Body of pancreas (tissue), 4 donors: ENCODE results near the gene AKAP1.

ENCODE experiments used
- POLR2A ChIP-seq, 3 donors: fragments of 450-650 bp; IDR thresholded peaks; one replicate each; pipeline ENCODE4 v1.6.1; 2016; ENCODE audit warnings: antibody characterized with exemption in 3 of 3, mild to moderate bottlenecking in 2 of 3
- TF ChIP-seq, protein P1 (sequence below), 7 experiments: fragments of 450-650 bp in 4 of 7; fragments of 200-600 bp in 3 of 7; sonication (generic) in 3 of 7; IDR thresholded peaks; one replicate each; pipeline ENCODE4 v1.5.1; 2016 to 2019; ENCODE audit warnings: antibody characterized with exemption in 7 of 7

DNA sequence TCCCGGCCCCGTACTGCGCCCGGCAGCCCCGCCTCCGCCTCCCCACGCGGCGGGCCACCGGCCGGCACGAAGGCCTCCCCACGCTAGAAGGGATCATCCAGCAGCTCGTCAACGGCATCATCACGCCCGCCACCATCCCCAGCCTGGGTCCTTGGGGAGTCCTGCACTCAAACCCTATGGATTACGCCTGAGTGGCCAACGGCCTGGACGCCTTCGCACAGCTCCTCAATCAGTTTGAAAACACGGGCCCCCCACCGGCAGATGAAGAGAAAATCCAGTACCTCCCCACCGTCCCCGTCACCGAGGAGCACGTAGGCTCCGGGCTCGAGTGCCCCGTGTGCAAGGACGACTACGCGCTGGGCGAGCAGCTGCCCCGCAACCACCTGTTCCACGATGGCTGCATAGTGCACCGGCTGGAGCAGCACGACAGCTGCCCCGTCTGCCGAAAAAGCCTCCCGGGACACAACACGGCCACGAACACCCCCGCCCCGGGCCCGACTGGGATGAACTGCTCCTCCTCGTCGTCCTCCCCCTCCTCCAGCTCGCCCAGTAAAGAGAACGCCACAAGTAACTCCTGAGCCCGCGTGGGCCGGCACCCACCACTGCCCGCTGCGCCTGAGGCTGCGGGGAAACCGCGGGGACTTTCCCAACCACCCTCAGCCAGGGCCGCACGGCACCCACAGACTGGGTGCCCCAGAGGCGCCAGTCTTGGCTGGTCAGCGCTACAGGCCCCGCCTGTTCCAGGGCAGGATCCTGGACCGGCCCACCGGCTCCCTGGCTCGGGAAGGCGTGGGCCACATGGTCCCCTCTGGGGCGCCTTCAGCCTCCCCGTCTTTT lies 39.0 kb upstream of the AKAP1 start:
- TF ChIP-seq, protein P1, sequence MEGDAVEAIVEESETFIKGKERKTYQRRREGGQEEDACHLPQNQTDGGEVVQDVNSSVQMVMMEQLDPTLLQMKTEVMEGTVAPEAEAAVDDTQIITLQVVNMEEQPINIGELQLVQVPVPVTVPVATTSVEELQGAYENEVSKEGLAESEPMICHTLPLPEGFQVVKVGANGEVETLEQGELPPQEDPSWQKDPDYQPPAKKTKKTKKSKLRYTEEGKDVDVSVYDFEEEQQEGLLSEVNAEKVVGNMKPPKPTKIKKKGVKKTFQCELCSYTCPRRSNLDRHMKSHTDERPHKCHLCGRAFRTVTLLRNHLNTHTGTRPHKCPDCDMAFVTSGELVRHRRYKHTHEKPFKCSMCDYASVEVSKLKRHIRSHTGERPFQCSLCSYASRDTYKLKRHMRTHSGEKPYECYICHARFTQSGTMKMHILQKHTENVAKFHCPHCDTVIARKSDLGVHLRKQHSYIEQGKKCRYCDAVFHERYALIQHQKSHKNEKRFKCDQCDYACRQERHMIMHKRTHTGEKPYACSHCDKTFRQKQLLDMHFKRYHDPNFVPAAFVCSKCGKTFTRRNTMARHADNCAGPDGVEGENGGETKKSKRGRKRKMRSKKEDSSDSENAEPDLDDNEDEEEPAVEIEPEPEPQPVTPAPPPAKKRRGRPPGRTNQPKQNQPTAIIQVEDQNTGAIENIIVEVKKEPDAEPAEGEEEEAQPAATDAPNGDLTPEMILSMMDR (IDR thresholded peaks at IDR 0.05): no peak
- no peak for TF ChIP-seq POLR2A (IDR thresholded peaks at IDR 0.05)
